MCF 10A (cell line): ENCODE measurements around the gene DNHD1. TPM values are rescaled to one million over a fixed set of nuclear protein-coding genes. Genes with fewer than 3 reads are reported as not detected.

ENCODE experiments used
- BruUV-seq: library from RNA; stranded (reverse); fragments of 400-500 nt; replicated peaks from 2 replicates; lab custom pipeline; 2021; lab: Mats Ljungman, UMichigan
- CTCF ChIA-PET: fragments of 300-600 bp; sonication (Branson Sonifier 250); formaldehyde crosslinking; extraction: SDS; loops from one replicate; lab custom pipeline; 2021; ENCODE audit warnings: antibody characterized with exemption, inconsistent platforms; lab: Yijun Ruan, JAX
- POLR2A ChIA-PET: fragments of 300-600, 350-650 bp; sonication (Branson Sonifier 250); formaldehyde crosslinking; extraction: SDS; loops from one replicate; lab custom pipeline; 2020; ENCODE audit warnings: antibody characterized with exemption, inconsistent platforms; lab: Yijun Ruan, JAX
- DNase-seq: peaks from one replicate; pipeline ENCODE4 v3.0.0-alpha.2; 2018; ENCODE audit not compliant: unreplicated experiment
- H3K27ac Mint-ChIP-seq: one replicate; pipeline ENCODE4 v1.8.0; 2022; ENCODE audit warnings: mild to moderate bottlenecking, low read depth, mixed read lengths; ENCODE audit not compliant: unreplicated experiment
- H3K27me3 Mint-ChIP-seq: one replicate; pipeline ENCODE4 v1.8.0; 2022; ENCODE audit warnings: mixed read lengths; ENCODE audit not compliant: insufficient read depth, unreplicated experiment
- H3K36me3 Mint-ChIP-seq: one replicate; pipeline ENCODE4 v1.8.0; 2022; ENCODE audit warnings: mild to moderate bottlenecking, moderate library complexity, mixed read lengths; ENCODE audit not compliant: insufficient read depth, unreplicated experiment
- H3K4me1 Mint-ChIP-seq: one replicate; pipeline ENCODE4 v1.8.0; 2022; ENCODE audit warnings: mixed read lengths; ENCODE audit not compliant: insufficient read depth, unreplicated experiment
- H3K4me3 Mint-ChIP-seq: one replicate; pipeline ENCODE4 v1.8.0; 2022; ENCODE audit warnings: mild to moderate bottlenecking, moderate library complexity, mixed read lengths; ENCODE audit not compliant: unreplicated experiment
- H3K9me3 Mint-ChIP-seq: one replicate; pipeline ENCODE4 v1.8.0; 2022; ENCODE audit warnings: mixed read lengths; ENCODE audit not compliant: unreplicated experiment
- CTCF ChIP-seq: fragments of 200-600 bp; IDR thresholded peaks from one replicate; pipeline ENCODE4 v1.8.0; 2022; ENCODE audit warnings: antibody characterized with exemption, mild to moderate bottlenecking; ENCODE audit not compliant: unreplicated experiment
- intact Hi-C: fragments of 100-400 bp; cut with micrococcal nuclease; formaldehyde crosslinking; loops from 2 replicates; pipeline ENCODE4 v1.14.1; 2022
- total RNA-seq: library from RNA; stranded (reverse); gene quantifications from 2 replicates; pipeline ENCODE4 v1.2.3, GENCODE V29; 2022

Gene DNHD1
- total RNA-seq, 1 experiment from 2014 or later, result 18.3 TPM

GRCh38 chr11:6473451-6474412 is 23.3 kb upstream of the DNHD1 start, which contains the start of gene TRIM3:
Gene TRIM3 (minus strand): TSS chr11:6473941. CDS start chr11:6465695, 8,246 bp downstream.
- peak; percentile 83 for DNase-seq
- intact Hi-C loops, result loop anchor here (10.0 kb wide), 1 partner anchor 131 kb away; the partner anchor contains the start of genes ILK and RRP8
- peak within 1 kb of the TSS; percentile 87 for H3K27ac Mint-ChIP-seq
- ChIA-PET POLR2A (interaction anchor here (0.6 to 3.4 kb wide), 17 partner anchors 8 to 223 kb away, joined by 3 to 14 read pairs (median 3); partner anchors contain the start of genes ARFIP2, CAVIN3, DNHD1 and ILK), CTCF (interaction anchor here (0.6 to 3.2 kb wide), 5 partner anchors 13 to 312 kb away, joined by 3 to 22 read pairs (median 3); no protein-coding TSS in a partner anchor)
- BruUV-seq, result no TSS peak
- peaks cover 11% of the 10 kb centered on the region for H3K4me1 Mint-ChIP-seq
- H3K27me3 Mint-ChIP-seq, result no peaks in the 10 kb centered on the region
- H3K4me3 Mint-ChIP-seq, result peak within 1 kb of the TSS; percentile 83
- peaks cover 12% of the 10 kb centered on the region for H3K36me3 Mint-ChIP-seq
- H3K9me3 Mint-ChIP-seq, result no peaks in the 10 kb centered on the region
- TF ChIP-seq CTCF, result no peak

- ChIA-PET CTCF (interaction anchor here (0.6 to 3.2 kb wide), 5 partner anchors 32 to 146 kb away, joined by 3 to 22 read pairs (median 3); no protein-coding TSS in a partner anchor), POLR2A (interaction anchor here (1.1 to 3.4 kb wide), 6 partner anchors 7 to 224 kb away, joined by 3 to 14 read pairs (median 6); partner anchors contain the start of genes ARFIP2, SMPD1 and TIMM10B)
- H3K27ac Mint-ChIP-seq, result peak overlapping the region; percentile 87
- no peaks in the 10 kb centered on the region for H3K27me3 Mint-ChIP-seq
- no peak for TF ChIP-seq CTCF
- intact Hi-C loops, result loop anchor here (10.0 kb wide), 1 partner anchor 130 kb away; the partner anchor contains the start of genes ILK and RRP8
- peaks cover 11% of the 10 kb centered on the region for H3K4me1 Mint-ChIP-seq
- H3K4me3 Mint-ChIP-seq, result peak overlapping the region; percentile 83
- no TSS peak for BruUV-seq
- DNase-seq, result no peak
- peaks cover 18% of the 10 kb centered on the region for H3K36me3 Mint-ChIP-seq
- no peaks in the 10 kb centered on the region for H3K9me3 Mint-ChIP-seq
Measured at GRCh38 chr11:6474413-6474792, 22.7 kb upstream of the DNHD1 start.

GRCh38 chr11:6474806-6475500 is 22.1 kb upstream of the DNHD1 start:
- no peak for TF ChIP-seq CTCF
- H3K4me1 Mint-ChIP-seq, result peaks cover 11% of the 10 kb centered on the region

More at GRCh38 chr11:6474806-6475500, 22.1 kb upstream of the DNHD1 start:
- peaks cover 20% of the 10 kb centered on the region for H3K36me3 Mint-ChIP-seq
- CTCF ChIA-PET, result interaction anchor here (0.6 to 3.2 kb wide), 7 partner anchors 31 to 1270 kb away, joined by 3 to 22 read pairs (median 3); no protein-coding TSS in a partner anchor
- no peaks in the 10 kb centered on the region for H3K27me3 Mint-ChIP-seq
- POLR2A ChIA-PET, result interaction anchor here (0.8 to 1.8 kb wide), 6 partner anchors 22 to 225 kb away, joined by 3 to 8 read pairs (median 3); partner anchors contain the start of gene SMPD1
- H3K9me3 Mint-ChIP-seq, result no peaks in the 10 kb centered on the region
- no peak for DNase-seq
- peak overlapping the region; percentile 83 for H3K4me3 Mint-ChIP-seq
- no TSS peak for BruUV-seq
- H3K27ac Mint-ChIP-seq, result peak overlapping the region; percentile 87
- intact Hi-C loops, result loop anchor here (10.0 kb wide), 1 partner anchor 130 kb away; the partner anchor contains the start of genes ILK and RRP8
